GM19043 (cell line): Measurements from ENCODE around the gene ID4.

ENCODE experiments used
- ATAC-seq: cut with Tn5 transposase; IDR thresholded peaks from one replicate; pipeline ENCODE4 v1.9.1; 2021; ENCODE audit warnings: low read depth; ENCODE audit not compliant: unreplicated experiment

Gene ID4

GRCh38 chr6:19855536-19855935 is 18.4 kb downstream of the ID4 start:
- no peak for ATAC-seq

GRCh38 chr6:19857139-19857538 is 20.0 kb downstream of the ID4 start:
- no peak for ATAC-seq

DNA sequence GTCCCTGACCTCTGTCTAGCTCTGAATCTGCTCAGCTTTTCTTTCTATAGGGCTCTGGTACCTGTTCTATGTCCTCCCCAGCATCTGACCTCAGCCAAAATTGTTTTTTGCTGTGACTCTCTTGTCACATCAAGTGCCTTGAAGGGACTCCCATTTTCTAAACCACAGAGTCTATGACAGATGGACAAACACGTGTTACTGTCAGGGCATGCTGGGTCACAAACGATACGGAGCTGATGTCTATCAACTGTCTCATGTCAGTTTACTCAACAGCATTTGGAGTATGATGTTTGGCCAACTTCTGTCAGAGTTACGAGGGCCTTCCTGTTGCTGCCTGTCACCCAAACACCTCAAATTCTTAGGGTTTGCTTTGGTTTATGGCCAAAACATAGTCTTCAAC is 20.5 kb downstream of the ID4 start:
- ATAC-seq = no peak

DNA sequence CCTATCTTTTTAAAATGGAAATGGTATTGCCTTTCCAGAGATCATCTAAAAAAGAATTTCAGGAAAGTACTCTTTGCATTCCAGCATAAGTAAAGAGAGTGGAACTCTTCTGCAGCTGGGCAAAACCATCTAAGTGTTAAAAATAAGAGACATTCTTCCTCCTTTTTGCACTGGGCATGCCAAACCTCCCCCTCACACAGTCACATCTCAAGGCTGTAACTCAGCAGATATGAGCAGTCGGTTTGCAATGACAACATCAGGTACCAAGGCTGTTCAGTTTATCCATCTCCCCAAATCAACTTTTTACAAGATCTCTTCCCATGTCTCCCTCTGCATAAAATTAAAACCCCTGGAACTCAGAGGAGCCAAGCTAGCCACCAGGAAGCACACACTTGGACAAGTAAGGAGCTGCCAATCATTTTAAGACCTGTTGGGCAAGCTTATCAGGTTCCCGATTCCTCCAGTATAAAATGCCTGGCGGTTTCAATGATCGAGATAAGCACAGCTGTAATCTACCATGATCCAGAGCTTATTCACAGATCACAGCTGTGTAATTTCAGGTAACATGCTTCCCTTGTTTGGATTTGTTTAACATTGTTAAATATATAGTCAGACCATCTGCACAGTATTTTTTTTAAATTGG is 23.2 kb downstream of the ID4 start:
- ATAC-seq = no peak

GRCh38 chr6:19864285-19864684 is 27.1 kb downstream of the ID4 start:
- no peak for ATAC-seq

DNA sequence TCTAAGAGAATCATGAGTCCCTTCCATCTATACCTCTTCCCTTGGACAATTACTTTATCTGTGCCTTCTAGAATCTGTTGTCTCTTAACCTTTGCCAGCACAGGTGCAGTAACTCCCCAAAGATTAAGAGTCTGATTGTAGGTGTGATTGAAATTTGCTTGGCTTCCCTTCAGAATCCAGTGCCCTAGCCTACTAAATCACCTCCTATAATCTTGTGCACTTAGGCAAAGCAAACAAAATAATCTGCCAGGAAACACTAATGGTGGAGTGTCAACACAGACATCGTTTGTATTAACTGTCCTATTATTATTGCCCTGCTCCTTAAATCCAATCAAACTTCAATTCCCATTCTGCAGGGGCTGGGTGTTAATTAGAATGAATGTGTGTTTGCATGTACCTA is 28.0 kb downstream of the ID4 start:
- no peak for ATAC-seq

- no peak for ATAC-seq
These were observed 29.2 kb downstream of the ID4 start for GRCh38 chr6:19866173-19866984.

DNA sequence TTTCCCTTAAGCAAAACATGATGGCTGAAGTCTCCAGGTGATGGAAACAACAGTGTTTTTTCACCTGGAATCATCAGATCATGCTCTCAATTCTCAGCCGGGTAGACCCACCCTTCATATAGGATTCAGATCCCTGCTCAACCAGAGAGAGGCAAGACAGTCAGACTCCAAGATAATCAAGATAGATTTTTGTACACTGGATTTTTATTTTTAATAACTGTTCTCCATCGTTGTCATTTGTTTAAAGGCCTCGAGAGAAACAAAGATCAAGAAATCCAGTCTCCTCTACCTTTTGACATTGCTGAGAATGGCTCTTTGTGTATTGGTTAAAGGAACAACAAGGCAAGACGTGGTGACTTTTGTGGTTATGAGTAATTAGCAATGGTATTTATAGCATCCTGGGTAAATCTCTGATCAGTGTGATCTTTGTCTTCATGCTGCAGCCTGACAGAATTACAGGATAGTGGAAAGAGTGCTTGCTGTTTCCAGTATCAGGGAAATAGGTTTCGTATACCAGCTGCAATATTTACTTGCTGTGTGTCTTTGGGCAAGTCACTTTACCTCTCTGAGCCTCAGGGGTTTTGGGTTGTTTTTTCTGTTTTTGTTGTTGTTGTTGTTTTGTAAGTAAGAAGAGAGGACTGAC is 29.9 kb downstream of the ID4 start:
- no peak for ATAC-seq

DNA sequence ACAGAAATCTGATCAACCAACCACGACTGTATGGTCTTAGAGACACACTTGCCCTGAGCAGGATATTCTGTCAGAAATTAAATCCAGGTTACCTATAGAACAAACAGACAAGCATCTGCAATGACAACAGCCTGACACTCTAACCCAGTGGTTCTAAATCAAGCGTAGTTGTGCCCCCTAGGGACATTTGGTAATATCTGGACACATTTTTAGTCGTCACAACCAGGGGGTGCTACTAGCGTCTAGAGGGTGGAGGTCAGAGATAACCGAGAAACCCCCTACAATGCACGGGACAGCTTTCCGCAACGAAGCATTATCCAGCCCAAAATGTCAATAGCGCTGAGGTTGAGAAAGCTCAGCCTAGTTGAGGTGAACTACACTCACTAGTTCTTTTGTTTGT is 32.3 kb downstream of the ID4 start:
- no peak for ATAC-seq

- ATAC-seq = no peak
These were observed 33.2 kb downstream of the ID4 start for GRCh38 chr6:19870322-19870721.

GRCh38 chr6:19873031-19873430 is 35.9 kb downstream of the ID4 start:
- ATAC-seq = no peak

DNA sequence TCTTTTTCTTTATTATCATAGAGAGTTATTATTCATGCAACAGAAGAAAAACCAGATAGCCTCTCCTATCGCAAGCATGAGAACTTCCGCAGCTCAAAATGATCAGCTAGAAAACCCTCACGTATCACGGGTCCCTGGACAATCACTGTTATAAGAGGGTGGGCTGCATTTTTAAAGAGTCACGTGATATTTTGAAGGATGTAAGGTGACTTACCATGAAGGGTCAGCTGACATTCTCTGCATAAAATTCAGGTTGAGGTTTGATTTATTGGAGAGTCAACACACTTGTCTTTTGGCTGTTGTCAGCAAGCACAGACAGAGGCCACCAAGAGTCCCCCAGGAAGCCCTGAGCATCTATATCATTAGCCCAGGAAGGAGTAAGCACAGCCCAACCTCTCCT is 39.5 kb downstream of the ID4 start:
- ATAC-seq = no peak

- no peak for ATAC-seq
These were observed 42.5 kb downstream of the ID4 start for GRCh38 chr6:19879663-19880062.

DNA sequence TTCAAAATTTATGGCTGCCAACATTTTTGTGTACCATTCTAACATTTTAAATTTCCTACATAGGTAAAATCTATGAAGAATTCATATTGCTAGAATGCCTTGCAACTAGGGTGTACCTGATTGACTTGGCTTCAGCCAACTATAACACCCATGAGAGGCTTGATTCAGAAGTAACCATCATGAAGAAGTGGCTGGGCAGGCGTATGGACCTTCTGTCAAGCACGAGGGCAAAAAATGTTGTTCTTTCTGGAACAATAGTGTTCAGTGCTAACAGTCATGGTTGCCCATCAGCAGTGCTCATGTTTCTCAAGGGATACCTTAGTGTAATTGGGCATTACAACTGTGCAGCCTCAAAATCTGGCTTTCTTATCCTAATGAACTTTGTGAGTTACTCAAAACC is 42.9 kb downstream of the ID4 start:
- ATAC-seq = no peak

GRCh38 chr6:19891451-19891850 is 54.3 kb downstream of the ID4 start:
- no peak for ATAC-seq
